HEK293T (cell line): ENCODE measurements around the gene NOTCH3.

Experiments used
- CTCF ChIA-PET: fragments of 350-600 bp; formaldehyde crosslinking; extraction: SDS; loops from one replicate; lab custom pipeline; 2021; ENCODE audit warnings: antibody characterized with exemption, inconsistent platforms; lab: Yijun Ruan, JAX
- POLR2A ChIA-PET: fragments of 350-600 bp; formaldehyde crosslinking; extraction: SDS; loops from one replicate; lab custom pipeline; 2020; ENCODE audit warnings: antibody characterized with exemption, inconsistent platforms; lab: Yijun Ruan, JAX
- DNase-seq: peaks from one replicate; pipeline ENCODE4 v3.0.0; 2012; ENCODE audit warnings: mixed read lengths; ENCODE audit errors: extremely low spot score
- ARNT ChIP-seq: fragments of 450-650 bp; IDR thresholded peaks from 2 replicates; pipeline ENCODE4 v1.6.1; 2017; ENCODE audit warnings: mild to moderate bottlenecking
- BHLHE40 ChIP-seq: fragments of 450-650 bp; IDR thresholded peaks from 2 replicates; pipeline ENCODE4 v1.6.1; 2016; ENCODE audit warnings: mild to moderate bottlenecking, moderate library complexity, borderline replicate concordance
- CTBP1 ChIP-seq: fragments of 450-650 bp; IDR thresholded peaks from 2 replicates; pipeline ENCODE4 v1.6.1; 2016; ENCODE audit warnings: borderline replicate concordance
- ELF4 ChIP-seq: fragments of 450-650 bp; IDR thresholded peaks from 2 replicates; pipeline ENCODE4 v1.6.1; 2017; ENCODE audit warnings: antibody characterized with exemption
- FOXA1 ChIP-seq: fragments of 450-650 bp; IDR thresholded peaks from 2 replicates; pipeline ENCODE4 v1.6.1; 2016; ENCODE audit warnings: mild to moderate bottlenecking
- FOXK2 ChIP-seq: fragments of 450-650 bp; IDR thresholded peaks from 2 replicates; pipeline ENCODE4 v1.6.1; 2016; ENCODE audit warnings: mild to moderate bottlenecking
- FOXM1 ChIP-seq: fragments of 450-650 bp; IDR thresholded peaks from 2 replicates; pipeline ENCODE4 v1.6.1; 2017; ENCODE audit warnings: mild to moderate bottlenecking, borderline replicate concordance
- HDGF ChIP-seq: fragments of 450-650 bp; IDR thresholded peaks from 2 replicates; pipeline ENCODE4 v1.6.1; 2017; ENCODE audit warnings: antibody characterized with exemption, borderline replicate concordance
- L3MBTL2 ChIP-seq: fragments of 450-650 bp; conservative IDR thresholded peaks from 2 replicates; pipeline ENCODE4 v1.6.1; 2016; ENCODE audit warnings: mild to moderate bottlenecking
- LEF1 ChIP-seq: fragments of 450-650 bp; IDR thresholded peaks from 2 replicates; pipeline ENCODE4 v1.6.1; 2017; ENCODE audit warnings: mild to moderate bottlenecking, borderline replicate concordance
- NFRKB ChIP-seq: fragments of 450-650 bp; IDR thresholded peaks from 2 replicates; pipeline ENCODE4 v1.6.1; 2016; ENCODE audit warnings: mild to moderate bottlenecking, moderate library complexity
- SP1 ChIP-seq: fragments of 450-650 bp; IDR thresholded peaks from 2 replicates; pipeline ENCODE4 v1.6.1; 2017
- SUZ12 ChIP-seq: fragments of 450-650 bp; IDR thresholded peaks from 2 replicates; pipeline ENCODE4 v1.6.1; 2016; ENCODE audit warnings: mild to moderate bottlenecking
- TARDBP ChIP-seq: fragments of 450-650 bp; IDR thresholded peaks from 2 replicates; pipeline ENCODE4 v1.6.1; 2016
- ZNF384 ChIP-seq: fragments of 450-650 bp; IDR thresholded peaks from 2 replicates; pipeline ENCODE4 v1.6.1; 2016
- TF ChIP-seq, protein P1 (sequence below): fragments of 450-650 bp; IDR thresholded peaks from 2 replicates; pipeline ENCODE4 v1.6.1; 2016

Gene NOTCH3

GRCh38 chr19:15136234-15136954 lies 64.4 kb downstream of the NOTCH3 start:
- TF ChIP-seq FOXA1 (no peak), BHLHE40 (no peak), ELF4 (no peak), LEF1 (no peak), CTBP1 (no peak), FOXK2 (no peak), FOXM1 (no peak), HDGF (no peak), SP1 (no peak), NFRKB (no peak), ARNT (no peak), SUZ12 (no peak), ZNF384 (no peak), TARDBP (no peak), L3MBTL2 (no peak)
- TF ChIP-seq, protein P1, sequence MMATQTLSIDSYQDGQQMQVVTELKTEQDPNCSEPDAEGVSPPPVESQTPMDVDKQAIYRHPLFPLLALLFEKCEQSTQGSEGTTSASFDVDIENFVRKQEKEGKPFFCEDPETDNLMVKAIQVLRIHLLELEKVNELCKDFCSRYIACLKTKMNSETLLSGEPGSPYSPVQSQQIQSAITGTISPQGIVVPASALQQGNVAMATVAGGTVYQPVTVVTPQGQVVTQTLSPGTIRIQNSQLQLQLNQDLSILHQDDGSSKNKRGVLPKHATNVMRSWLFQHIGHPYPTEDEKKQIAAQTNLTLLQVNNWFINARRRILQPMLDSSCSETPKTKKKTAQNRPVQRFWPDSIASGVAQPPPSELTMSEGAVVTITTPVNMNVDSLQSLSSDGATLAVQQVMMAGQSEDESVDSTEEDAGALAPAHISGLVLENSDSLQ = no peak
- POLR2A ChIA-PET = interaction anchor here (1.5 kb wide), 1 partner anchor 11 kb away, joined by 4 read pairs; a partner anchor contains a TSS
- CTCF ChIA-PET = no interaction called here
- no peak for DNase-seq

- TF ChIP-seq FOXM1 = no peak
- TF ChIP-seq L3MBTL2 = no peak
- DNase-seq = no peak
- ChIA-PET POLR2A (no interaction called here), CTCF (no interaction called here)
These were observed 70.8 kb downstream of the NOTCH3 start for GRCh38 chr19:15129856-15130585.

GRCh38 chr19:15128162-15128770 lies 72.5 kb downstream of the NOTCH3 start:
- CTCF ChIA-PET = no interaction called here
- POLR2A ChIA-PET = no interaction called here
- no peak for DNase-seq
- TF ChIP-seq FOXA1 (no peak), ARNT (no peak), TARDBP (no peak), HDGF (no peak), FOXK2 (no peak), FOXM1 (no peak), SUZ12 (no peak), NFRKB (no peak), SP1 (no peak), L3MBTL2 (no peak), CTBP1 (no peak), ZNF384 (no peak), BHLHE40 (no peak), LEF1 (no peak), ELF4 (no peak)
- TF ChIP-seq, protein P1 = no peak

- ChIA-PET POLR2A (interaction anchor here (0.7 to 3.5 kb wide), 8 partner anchors 8 to 367 kb away, joined by 3 to 17 read pairs (median 5); no protein-coding TSS in a partner anchor), CTCF (interaction anchor here (1.0 kb wide), 1 partner anchor 25 kb away, joined by 3 read pairs; no protein-coding TSS in a partner anchor)
- DNase-seq = no peak
- TF ChIP-seq CTBP1 (no peak), SUZ12 (no peak), BHLHE40 (no peak), FOXA1 (no peak)
These were observed 74.5 kb downstream of the NOTCH3 start for GRCh38 chr19:15126131-15126910.

DNA sequence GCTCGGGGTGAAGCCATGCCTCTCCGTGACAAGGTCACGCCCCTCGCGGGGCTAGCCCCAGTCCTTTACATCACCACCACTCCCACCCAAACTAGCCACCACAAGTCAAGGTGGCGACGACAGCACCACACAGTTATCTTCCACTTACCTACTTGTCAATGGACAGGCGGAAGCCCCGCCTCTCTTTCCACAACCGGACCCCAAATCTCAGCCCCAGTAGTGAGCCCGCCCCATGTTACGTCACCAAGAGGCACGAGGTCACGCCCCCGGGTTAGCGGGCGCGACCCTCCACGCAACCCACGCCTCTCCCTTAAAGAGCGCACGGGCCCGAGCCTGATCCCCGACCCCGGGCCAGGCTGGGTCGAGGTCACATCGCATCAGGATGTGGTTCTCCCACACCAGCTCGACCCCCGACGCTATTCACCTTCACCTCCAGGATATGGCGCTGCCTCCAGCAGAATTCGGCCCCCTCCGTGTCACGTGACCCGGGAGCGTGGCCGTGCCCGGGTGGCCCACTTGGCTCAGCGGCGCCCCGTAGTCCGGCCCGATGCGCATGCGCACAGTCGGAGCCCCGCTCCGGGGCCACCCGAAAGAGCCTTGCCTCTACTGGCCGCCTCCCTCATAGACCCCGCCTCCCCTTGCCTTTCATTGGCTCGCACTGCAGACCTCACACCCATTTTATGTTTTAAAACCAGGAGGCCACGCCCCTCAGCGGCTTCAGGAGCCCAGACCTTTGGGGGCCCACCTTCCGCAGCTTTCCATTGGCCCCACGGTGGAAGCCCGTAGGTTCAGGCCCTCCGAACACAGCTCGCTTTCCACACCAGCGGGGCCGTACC lies 75.3 kb downstream of the NOTCH3 start:
- CTCF ChIA-PET = interaction anchor here (0.5 to 1.0 kb wide), 2 partner anchors 24 to 1337 kb away, joined by 3 to 4 read pairs; no protein-coding TSS in a partner anchor
- peak; percentile 88 for TF ChIP-seq L3MBTL2
- TF ChIP-seq TARDBP = peak; percentile 63; the same call in 1 of the 2 replicates
- no peak for TF ChIP-seq ARNT

More for the DNA sequence above, 75.3 kb downstream of the NOTCH3 start:
- peak; percentile 99 for DNase-seq
- POLR2A ChIA-PET = interaction anchor here (0.7 to 3.5 kb wide), 9 partner anchors 9 to 367 kb away, joined by 3 to 17 read pairs (median 5); partner anchors contain the start of gene SYDE1
